ENCODE results near the gene SERPINB6.
"Not testable (repeated sequence)": the region's sequence is repeated elsewhere in the genome, so short reads cannot be mapped to it uniquely, and the experiment has no call there.

SERPINB6 gene

GRCh38 chr6:2903411-2904185 is 67.8 kb downstream of the SERPINB6 start:
- not testable (repeated sequence) for DNase-seq

DNA sequence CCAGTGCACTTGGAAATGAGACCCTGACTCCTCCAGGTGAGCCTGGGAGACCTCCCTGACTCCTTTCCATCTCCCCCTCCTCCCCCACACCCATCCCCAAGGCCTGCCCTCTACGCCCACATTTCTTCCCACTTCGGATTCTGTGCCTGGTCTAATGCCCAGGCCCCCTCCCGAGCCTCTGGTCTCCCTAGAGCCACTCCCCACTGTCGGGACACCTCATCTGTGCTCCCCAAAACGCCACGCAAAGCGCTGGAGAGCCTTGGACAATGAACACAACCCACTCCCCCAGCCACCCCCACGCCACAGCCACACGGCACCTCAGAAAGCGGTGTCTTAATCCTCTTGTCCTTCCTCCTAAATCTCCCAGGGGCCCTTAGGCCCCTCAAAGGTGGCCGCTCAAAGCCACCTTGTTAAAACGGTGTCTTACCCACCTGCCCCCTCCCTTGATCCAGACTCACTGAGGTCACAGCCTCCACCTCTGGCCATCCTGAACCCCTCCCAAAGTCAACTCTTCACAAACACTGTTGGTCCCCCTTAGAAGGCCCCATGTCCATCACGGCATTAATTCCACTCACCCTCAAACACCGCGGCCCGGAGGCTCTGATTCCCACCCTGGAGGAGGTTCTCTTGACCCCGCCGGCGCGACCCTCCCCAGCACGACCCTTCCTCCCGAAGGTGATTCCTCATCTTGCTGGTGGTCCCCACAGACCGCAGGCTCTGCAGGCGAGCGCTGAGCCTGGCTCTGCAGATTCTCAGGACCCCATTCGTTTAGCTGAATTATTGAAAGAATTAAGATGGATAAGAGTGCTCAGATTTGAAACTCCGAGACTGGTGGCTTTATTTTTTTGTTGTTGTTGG is 69.5 kb downstream of the SERPINB6 start:
- not testable (repeated sequence) for DNase-seq

DNA sequence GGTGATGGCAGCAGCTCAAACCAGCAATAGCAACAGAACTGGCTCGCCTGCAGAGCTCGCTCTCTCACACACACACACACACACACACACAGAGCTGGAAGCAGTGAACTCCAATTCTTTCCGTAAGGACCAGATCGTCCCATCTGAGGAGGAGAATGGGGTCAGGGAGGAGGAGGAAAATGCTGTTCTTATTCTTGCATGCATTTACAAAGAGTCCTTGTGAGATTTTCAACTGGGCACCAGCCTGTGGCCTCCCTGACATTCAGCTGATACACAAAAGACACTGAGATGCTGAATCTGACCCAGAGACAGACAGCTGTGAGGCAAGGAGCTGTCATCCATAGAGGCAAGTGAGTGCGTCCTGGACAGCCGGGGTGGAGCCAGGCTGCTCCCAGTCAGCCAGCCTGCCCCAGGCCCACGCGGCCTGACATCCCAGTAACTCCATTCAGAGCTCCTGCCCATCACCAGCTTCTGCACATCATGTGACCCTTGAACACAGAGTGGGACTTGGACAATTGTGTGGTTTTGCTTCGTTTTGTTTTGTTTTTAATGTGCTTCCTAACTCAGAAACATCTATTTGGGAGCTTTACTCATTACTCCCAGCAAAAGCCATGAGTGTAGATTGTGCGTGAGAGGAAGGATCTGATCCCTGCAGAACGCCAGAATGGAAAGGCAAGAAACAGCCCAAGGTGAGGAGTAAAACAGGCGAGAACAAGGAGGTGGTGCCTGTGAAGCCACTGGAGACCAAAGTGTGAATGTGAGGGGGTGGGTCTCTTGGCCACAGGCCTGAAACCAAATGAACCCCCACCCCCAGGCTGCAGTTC is 70.3 kb downstream of the SERPINB6 start:
- DNase-seq: no peak

DNA sequence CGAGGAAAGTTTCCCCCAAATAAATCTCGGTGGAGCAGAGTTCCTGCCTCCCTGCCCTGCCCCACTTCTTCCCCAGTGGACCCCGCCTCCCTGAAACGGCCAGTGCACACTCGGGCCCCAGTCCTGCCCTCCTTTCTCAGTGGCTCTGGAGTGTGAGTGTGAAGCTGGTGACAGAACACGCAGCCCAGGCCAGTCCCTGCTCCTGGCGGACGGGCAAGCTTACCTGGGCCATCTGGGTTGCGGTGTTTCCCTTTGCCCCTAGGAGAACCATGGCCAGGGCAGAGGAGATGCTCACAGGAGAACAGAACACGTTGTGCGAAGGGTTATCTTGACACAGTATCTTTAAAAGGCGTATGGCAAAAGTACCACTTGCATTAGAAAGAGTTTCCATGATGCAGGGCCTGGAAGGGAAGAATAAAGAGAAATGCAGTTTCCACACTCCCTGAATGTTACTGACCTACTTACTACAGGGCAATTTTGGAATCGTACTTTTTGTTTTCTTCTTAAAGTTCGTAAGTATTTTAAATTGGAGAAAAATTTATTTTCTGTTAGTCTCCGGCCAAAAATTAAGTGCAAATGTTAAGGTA is 71.1 kb downstream of the SERPINB6 start:
- no peak for DNase-seq

GRCh38 chr6:2899596-2899995 is 71.8 kb downstream of the SERPINB6 start:
- no peak for DNase-seq

Measured in T1000 (cell line).